ENCODE results near the gene RAB11A. TPM values are rescaled to one million over a fixed set of nuclear protein-coding genes. Genes with fewer than 3 reads are reported as not detected.

Gene RAB11A
- total RNA-seq, 1 donor from 2014 or later: 167 TPM

- no peaks in the 10 kb centered on the region for H3K36me3 ChIP-seq (ENCODE audit: control insufficient read depth, insufficient read depth, low read length)
- H3K27me3 ChIP-seq (ENCODE audit: control insufficient read depth, insufficient read depth, low read length): no peaks in the 10 kb centered on the region
- no peak overlapping the region for H3K4me3 ChIP-seq (ENCODE audit: low read depth, low read length)
- no peak for TF ChIP-seq CTCF (IDR thresholded peaks at IDR 0.05; ENCODE audit: insufficient read depth, low read length, severe bottlenecking)
- FAIRE-seq (no peak), DNase-seq (ENCODE audit: low read depth) (no peak)
Observed at GRCh38 chr15:65926459-65926858, 57.2 kb downstream of the RAB11A start.

GRCh38 chr15:65926899-65927298 lies 57.6 kb downstream of the RAB11A start:
- no peaks in the 10 kb centered on the region for H3K27me3 ChIP-seq (ENCODE audit: control insufficient read depth, insufficient read depth, low read length)
- no peak overlapping the region for H3K4me3 ChIP-seq (ENCODE audit: low read depth, low read length)
- no peak for FAIRE-seq
- no peak for DNase-seq (ENCODE audit: low read depth)
- no peaks in the 10 kb centered on the region for H3K36me3 ChIP-seq (ENCODE audit: control insufficient read depth, insufficient read depth, low read length)
- no peak for TF ChIP-seq CTCF (IDR thresholded peaks at IDR 0.05; ENCODE audit: insufficient read depth, low read length, severe bottlenecking)

- H3K36me3 ChIP-seq (ENCODE audit: control insufficient read depth, insufficient read depth, low read length): no peaks in the 10 kb centered on the region
- DNase-seq (ENCODE audit: low read depth) (no peak), FAIRE-seq (no peak)
- peak; percentile 35 for TF ChIP-seq CTCF (IDR thresholded peaks at IDR 0.05; ENCODE audit: insufficient read depth, low read length, severe bottlenecking)
- H3K4me3 ChIP-seq (ENCODE audit: low read depth, low read length): no peak overlapping the region
- H3K27me3 ChIP-seq (ENCODE audit: control insufficient read depth, insufficient read depth, low read length): no peaks in the 10 kb centered on the region
Observed at GRCh38 chr15:65927545-65927944, 58.3 kb downstream of the RAB11A start.

GRCh38 chr15:65929573-65929972 lies 60.3 kb downstream of the RAB11A start:
- H3K36me3 ChIP-seq (ENCODE audit: control insufficient read depth, insufficient read depth, low read length): no peaks in the 10 kb centered on the region
- no peak for DNase-seq (ENCODE audit: low read depth)
- no peak for TF ChIP-seq CTCF (IDR thresholded peaks at IDR 0.05; ENCODE audit: insufficient read depth, low read length, severe bottlenecking)
- no peak overlapping the region for H3K4me3 ChIP-seq (ENCODE audit: low read depth, low read length)
- H3K27me3 ChIP-seq (ENCODE audit: control insufficient read depth, insufficient read depth, low read length): no peaks in the 10 kb centered on the region
- FAIRE-seq: no peak

- Histone ChIP-seq H3K36me3 (ENCODE audit: control insufficient read depth, insufficient read depth, low read length) (no peaks in the 10 kb centered on the region), H3K27me3 (ENCODE audit: control insufficient read depth, insufficient read depth, low read length) (no peaks in the 10 kb centered on the region), H3K4me3 (ENCODE audit: low read depth, low read length) (no peak overlapping the region)
- DNase-seq (ENCODE audit: low read depth) (no peak), FAIRE-seq (no peak)
- no peak for TF ChIP-seq CTCF (IDR thresholded peaks at IDR 0.05; ENCODE audit: insufficient read depth, low read length, severe bottlenecking)
Observed at GRCh38 chr15:65930134-65930533, 60.8 kb downstream of the RAB11A start.

- no peak for TF ChIP-seq CTCF (IDR thresholded peaks at IDR 0.05; ENCODE audit: insufficient read depth, low read length, severe bottlenecking)
- Histone ChIP-seq H3K36me3 (ENCODE audit: control insufficient read depth, insufficient read depth, low read length) (no peaks in the 10 kb centered on the region), H3K27me3 (ENCODE audit: control insufficient read depth, insufficient read depth, low read length) (no peaks in the 10 kb centered on the region), H3K4me3 (ENCODE audit: low read depth, low read length) (no peak overlapping the region)
- FAIRE-seq (no peak), DNase-seq (ENCODE audit: low read depth) (no peak)
Observed at GRCh38 chr15:65931221-65931620, 61.9 kb downstream of the RAB11A start.
